M059J (cell line): ENCODE results near the gene SULT1C2. TPM values are rescaled to one million over a fixed set of nuclear protein-coding genes. Genes with fewer than 3 reads are reported as not detected.

Experiments used
- DNase-seq: peaks from one replicate; pipeline ENCODE4 v3.0.0-alpha.2; 2012; ENCODE audit warnings: low read depth
- total RNA-seq: library from RNA; depleted of rRNA; stranded (reverse); fragments of >200 nt; shearing (Covaris generic); gene quantifications from 2 replicates; pipeline ENCODE4 v1.2.3, GENCODE V29; 2014

Gene SULT1C2
- total RNA-seq, 1 experiment from 2014 or later = 0.22 TPM

DNA sequence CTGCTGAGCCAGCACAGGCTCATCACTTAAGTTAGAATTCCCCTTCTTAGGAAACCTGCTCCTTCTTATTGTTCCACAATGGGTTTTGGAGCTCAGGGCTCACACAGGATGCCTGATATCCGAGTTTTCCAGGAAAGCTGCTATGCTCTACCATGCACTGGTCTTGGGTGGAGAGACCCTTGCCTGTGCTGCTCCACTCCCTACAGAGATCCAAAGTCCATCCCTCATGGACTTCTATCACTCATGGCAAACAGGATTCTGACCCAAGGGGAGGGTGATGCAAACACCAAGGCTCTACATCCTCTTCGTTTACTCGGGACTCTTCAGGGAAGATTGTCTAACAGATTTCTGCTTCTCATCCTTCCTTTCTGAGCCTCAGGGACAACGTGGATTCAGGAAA is 5.2 kb downstream of the SULT1C2 start:
- DNase-seq = no peak

- DNase-seq = peak; percentile 78
Observed at GRCh38 chr2:108297436-108298141, 8.9 kb downstream of the SULT1C2 start.

- DNase-seq = no peak
Observed at GRCh38 chr2:108301558-108301957, 12.9 kb downstream of the SULT1C2 start.

- no peak for DNase-seq
Observed at GRCh38 chr2:108304975-108305374, 16.3 kb downstream of the SULT1C2 start.

GRCh38 chr2:108305901-108306300 is 17.2 kb downstream of the SULT1C2 start:
- DNase-seq = peak; percentile 55

DNA sequence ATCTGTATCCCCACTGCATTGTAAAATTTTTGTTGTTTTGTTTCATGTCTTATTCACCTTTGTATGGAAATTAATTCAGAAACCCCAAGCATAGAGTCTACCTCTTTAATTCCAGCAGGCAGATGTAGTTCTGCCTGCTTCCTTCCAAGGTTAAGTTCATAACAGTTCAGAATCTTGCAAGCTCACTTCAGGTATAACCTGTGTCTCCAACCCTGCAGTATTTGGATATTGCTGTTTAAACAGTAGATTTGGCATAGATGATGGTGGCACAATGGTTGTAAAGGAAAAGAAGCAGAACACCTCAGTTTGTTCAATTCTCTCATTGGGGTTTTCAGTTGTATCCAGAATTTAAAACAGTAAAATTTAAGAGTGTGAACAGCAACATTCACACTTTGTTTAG is 21.2 kb downstream of the SULT1C2 start:
- no peak for DNase-seq

GRCh38 chr2:108314586-108315296 is 26.0 kb downstream of the SULT1C2 start:
- no peak for DNase-seq

DNA sequence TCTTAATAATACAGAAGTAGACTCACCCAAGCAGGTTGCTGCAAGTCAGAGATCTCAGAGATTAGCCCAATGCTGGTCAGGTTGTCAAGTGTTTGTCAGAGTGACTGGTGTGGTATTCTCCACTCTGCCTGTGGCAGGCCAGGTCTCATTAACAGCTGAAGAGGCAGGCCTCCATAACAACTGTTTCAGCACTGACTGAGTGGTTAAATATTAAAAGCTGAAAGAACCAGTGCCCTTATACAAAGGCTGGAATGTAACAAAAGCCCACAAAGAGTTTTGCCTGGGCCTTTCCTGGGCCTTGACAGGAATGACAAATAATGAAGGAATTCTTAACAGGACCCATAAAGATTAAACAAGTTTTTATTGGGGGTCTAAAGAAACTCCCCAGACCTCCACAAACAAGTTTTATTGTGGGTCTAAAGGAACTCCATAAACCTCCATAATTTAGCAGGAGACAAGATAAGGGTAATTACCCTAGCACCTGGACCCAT is 26.8 kb downstream of the SULT1C2 start:
- DNase-seq = peak; percentile 48

DNA sequence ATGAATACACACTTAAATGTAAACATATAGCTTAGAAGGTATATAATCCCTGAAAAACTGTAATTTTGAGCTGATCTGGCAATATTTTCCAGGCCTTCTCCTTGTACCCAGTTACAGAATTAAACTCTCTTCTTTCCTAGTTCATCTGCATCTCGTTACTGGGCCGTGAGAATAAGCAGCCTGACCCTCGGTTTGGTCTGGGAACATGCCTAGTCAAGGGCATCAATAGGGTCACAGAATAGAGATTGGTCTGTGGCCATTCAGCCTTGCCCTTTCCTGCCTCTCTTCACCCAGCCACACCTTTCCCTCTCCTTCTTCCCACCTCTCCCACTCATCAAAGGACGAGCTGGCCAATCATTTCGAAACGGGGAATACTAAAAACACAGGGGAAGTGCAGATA is 27.3 kb downstream of the SULT1C2 start:
- no peak for DNase-seq

- DNase-seq = no peak
Observed at GRCh38 chr2:108316461-108317258, 28.0 kb downstream of the SULT1C2 start.

- DNase-seq = peak; percentile 36
Observed at GRCh38 chr2:108320326-108320922, 31.7 kb downstream of the SULT1C2 start.

DNA sequence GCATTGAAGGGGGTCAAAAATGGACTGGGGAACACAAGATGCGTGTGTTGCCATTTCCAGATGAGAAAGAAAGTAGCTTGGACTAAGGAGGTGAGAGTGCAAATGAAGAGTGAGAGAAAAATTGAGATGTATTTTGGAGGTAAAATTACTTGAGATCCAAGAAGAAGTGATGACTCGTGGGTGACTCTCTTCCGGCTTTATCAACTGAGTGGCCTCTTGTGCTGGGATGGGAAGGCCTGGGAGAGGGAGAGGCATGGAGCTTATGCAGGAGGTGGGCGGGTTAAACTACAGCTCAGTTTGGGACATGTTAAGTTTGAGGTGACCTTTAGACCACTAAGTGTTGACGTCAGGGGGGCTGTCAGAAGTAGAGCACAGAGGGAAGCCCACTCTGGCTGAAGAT is 34.9 kb downstream of the SULT1C2 start:
- peak; percentile 56 for DNase-seq

GRCh38 chr2:108324531-108325255 is 36.0 kb downstream of the SULT1C2 start:
- DNase-seq = peak; percentile 57

- DNase-seq = peak; percentile 51
Observed at GRCh38 chr2:108325756-108326155, 37.1 kb downstream of the SULT1C2 start.

DNA sequence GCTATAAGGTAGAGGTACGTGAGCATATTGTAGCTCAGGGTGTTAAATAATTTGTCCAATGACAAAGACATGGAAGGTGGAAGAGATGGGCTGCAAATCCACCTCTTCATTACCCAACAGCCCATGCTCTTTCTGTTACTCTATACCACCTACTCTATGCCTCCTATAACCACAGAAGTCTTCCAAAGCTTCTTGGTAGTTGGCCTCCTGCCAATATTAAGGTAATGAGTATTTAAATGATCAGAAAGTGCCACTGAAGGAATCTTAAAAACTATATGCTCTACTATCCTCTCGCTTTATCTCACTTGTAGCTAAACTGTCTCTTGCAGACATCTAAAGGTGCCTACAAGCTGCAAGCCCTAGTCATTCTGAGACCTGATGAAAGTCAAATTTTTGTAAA is 41.1 kb downstream of the SULT1C2 start:
- no peak for DNase-seq

GRCh38 chr2:108330979-108331378 is 42.3 kb downstream of the SULT1C2 start:
- no peak for DNase-seq

- peak; percentile 63 for DNase-seq
Observed at GRCh38 chr2:108345951-108346350, 57.3 kb downstream of the SULT1C2 start.

- no peak for DNase-seq
Observed at GRCh38 chr2:108346827-108347226, 58.1 kb downstream of the SULT1C2 start.

DNA sequence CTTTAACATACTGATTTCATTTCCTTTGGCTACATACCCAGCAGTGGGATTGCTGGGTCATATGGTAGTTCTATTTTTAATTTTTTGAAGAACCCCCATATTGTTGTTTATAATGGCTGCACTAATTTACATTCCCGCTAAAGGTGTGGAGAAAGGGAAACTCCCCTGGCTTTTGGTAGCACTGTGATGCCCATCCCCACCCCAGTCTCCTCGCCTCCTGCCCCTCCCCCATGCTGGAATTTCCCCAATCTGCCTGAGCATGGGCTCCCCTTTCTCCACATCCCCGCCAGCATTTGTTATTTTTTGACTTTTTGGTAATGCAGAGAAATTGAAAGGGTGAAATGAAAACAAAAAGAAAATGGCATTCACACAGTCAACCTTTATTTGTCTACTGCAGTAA is 59.1 kb downstream of the SULT1C2 start:
- DNase-seq = no peak

DNA sequence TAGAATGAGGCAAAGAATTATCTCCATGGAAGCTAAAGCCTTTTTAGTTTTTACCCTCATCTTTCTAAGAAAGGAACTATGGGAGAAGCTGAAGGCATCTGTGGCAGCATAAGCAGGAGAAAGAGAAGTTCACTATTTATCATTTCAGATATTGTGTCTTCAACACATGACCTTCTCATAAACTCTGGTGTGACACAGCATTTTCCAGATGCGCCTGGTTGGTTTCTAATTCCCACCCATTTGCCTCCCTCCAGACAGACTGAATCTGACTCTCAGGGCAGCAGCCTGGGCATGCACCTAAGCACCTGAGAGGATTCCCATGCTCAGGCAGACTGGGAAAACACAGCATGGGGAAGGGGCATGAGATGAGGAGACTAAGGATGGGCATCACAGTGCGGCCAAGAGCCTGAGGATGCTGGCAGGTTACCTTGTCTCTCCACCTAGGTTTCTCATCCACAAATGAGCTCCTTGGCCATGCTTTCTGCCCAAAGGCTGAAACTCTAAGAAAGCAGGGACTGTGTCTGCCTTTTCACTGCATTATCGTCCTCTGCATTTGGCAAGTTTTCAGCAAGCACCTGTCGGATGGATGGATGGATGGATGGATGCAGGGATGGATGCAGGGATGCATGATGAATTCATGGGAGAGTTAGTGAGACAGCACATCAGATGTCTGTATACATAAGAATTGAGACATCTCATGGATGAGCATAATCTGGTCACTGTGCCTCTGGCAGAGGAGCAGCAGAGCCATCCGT is 60.3 kb downstream of the SULT1C2 start:
- DNase-seq = no peak

GRCh38 chr2:108349571-108349928 is 60.9 kb downstream of the SULT1C2 start:
- DNase-seq = no peak
